HL-60 (cell line): ENCODE measurements around the gene MTHFSD.

Source experiments
- CTCF ChIP-seq: IDR thresholded peaks from one replicate; pipeline ENCODE4 v1.5.1; 2011; ENCODE audit warnings: low read length, control low read depth, inconsistent platforms; ENCODE audit not compliant: insufficient read depth
- GABPA ChIP-seq: IDR thresholded peaks from 2 replicates; pipeline ENCODE4 v1.6.1; 2012; ENCODE audit warnings: low read depth

- TF ChIP-seq CTCF (no peak), GABPA (no peak)
These were observed 43.0 kb upstream of the MTHFSD start for GRCh38 chr16:86597880-86598606.
